IPS-18a (cell line): ENCODE measurements around the gene CDC25B.
"Not testable (repeated sequence)": the region's sequence is repeated elsewhere in the genome, so short reads cannot be mapped to it uniquely, and the experiment has no call there.

Source experiments
- H3K27ac ChIP-seq: one replicate; pipeline ENCODE4 v1.5.1; 2013; ENCODE audit warnings: low read length
- H3K27me3 ChIP-seq: one replicate; pipeline ENCODE4 v1.6.1; 2013; ENCODE audit warnings: mild to moderate bottlenecking, low read length; ENCODE audit not compliant: control insufficient read depth, insufficient read depth
- H3K36me3 ChIP-seq: one replicate; pipeline ENCODE4 v1.6.1; 2013; ENCODE audit warnings: low read depth, low read length; ENCODE audit not compliant: control insufficient read depth
- H3K4me1 ChIP-seq: one replicate; pipeline ENCODE4 v1.6.1; 2013; ENCODE audit warnings: low read depth, low read length; ENCODE audit not compliant: control insufficient read depth
- H3K4me3 ChIP-seq: one replicate; pipeline ENCODE4 v1.5.1; 2013; ENCODE audit warnings: low read length
- H3K9ac ChIP-seq: one replicate; pipeline ENCODE4 v1.6.1; 2013; ENCODE audit warnings: mild to moderate bottlenecking, low read length, moderate library complexity
- H3K9me3 ChIP-seq: one replicate; pipeline ENCODE4 v1.6.1; 2013; ENCODE audit warnings: low read depth, low read length; ENCODE audit not compliant: control insufficient read depth

The CDC25B gene

DNA sequence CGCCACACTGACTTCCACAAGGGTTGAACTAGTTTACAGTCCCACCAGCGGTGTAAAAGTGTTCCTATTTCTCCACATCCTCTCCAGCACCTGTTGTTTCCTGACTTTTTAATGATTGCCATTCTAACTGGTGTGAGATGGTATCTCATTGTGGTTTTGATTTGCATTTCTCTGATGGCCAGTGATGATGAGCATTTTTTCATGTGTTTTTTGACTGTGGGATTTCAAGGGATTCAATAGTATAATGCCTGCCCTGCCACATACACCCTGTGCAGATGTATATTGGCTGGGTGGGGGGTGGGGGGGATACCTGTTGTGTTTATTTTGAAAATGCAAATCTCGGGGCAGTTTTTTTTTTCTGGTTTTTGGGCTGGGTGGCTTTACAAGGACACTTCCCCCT, 1.9 kb upstream of the CDC25B start:
- not testable (repeated sequence) for H3K9ac ChIP-seq, H3K27ac ChIP-seq, H3K27me3 ChIP-seq, H3K4me3 ChIP-seq, H3K9me3 ChIP-seq, H3K36me3 ChIP-seq
- peaks cover 22% of the 10 kb centered on the region for H3K4me1 ChIP-seq

DNA sequence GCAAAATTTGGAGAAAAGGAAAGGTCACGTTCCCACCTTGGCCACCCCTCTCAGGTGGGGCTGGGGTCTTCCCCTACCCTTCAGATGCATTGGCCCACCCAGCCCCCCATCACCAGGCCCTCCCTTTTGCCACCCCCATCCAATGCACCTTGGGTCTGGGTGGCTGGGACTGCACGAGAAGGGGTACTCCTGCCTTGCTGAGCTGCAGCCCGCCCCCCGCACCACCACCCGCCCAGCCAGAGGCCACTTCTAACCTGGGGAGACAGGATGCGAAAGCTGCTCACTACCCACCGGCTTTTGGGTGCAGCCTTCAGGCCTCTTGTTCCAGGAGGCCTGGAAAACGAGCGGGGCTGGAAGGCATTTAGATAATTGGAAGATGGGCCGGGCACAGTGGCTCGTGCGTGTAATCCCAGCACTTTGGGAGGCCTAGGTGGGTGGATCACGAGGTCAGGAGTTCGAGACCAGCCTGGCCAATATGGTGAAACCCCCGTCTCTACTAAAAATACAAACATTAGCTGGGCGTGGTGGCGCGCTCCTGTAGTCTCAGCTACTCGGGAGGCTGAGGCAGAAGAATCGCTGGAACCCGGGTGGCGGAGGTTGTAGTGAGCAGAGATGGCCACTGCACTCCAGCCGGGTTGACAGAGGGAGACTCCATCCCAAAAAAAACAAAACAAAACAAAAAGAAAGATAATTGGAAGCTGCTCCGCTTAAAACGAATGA, 1.2 kb upstream of the CDC25B start:
- no peaks in the 10 kb centered on the region for H3K9me3 ChIP-seq
- peaks cover 28% of the 10 kb centered on the region for H3K4me1 ChIP-seq
- no peaks in the 10 kb centered on the region for H3K36me3 ChIP-seq
- no peak overlapping the region for H3K27ac ChIP-seq
- H3K27me3 ChIP-seq, result no peaks in the 10 kb centered on the region
- H3K4me3 ChIP-seq, result peak overlapping the region; percentile 86
- H3K9ac ChIP-seq, result no peak overlapping the region

DNA sequence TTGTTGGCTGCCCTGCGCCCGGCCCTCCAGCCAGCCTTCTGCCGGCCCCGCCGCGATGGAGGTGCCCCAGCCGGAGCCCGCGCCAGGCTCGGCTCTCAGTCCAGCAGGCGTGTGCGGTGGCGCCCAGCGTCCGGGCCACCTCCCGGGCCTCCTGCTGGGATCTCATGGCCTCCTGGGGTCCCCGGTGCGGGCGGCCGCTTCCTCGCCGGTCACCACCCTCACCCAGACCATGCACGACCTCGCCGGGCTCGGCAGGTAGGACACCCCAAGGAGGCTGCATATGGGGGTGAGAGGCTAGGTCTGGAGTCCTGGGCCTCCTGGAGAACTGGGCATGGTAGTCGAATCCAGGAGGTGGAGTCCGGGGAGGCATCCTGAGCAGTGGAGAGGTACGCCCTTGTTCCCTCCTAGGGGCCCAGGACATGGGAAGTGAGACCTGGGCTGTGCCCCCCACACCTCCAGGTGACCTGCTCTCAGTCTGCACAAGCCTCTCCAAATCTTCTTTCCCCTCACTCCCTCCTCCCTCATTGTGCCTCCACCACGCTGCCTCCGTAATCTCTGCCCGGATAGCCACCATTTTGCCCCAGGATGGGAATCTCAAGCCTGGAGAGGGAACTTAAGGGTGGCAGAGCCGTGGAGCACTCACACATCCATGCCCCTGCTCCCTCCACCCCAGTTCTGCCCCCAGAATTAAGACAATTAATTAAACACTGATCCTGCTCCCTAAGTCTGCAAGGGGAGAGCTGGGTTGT, 541 bp downstream of the CDC25B start:
- H3K27ac ChIP-seq, result no peak overlapping the region
- no peaks in the 10 kb centered on the region for H3K9me3 ChIP-seq
- peaks cover 34% of the 10 kb centered on the region for H3K4me1 ChIP-seq
- H3K4me3 ChIP-seq, result peak overlapping the region; percentile 86
- peak overlapping the region; percentile 50 for H3K9ac ChIP-seq
- H3K27me3 ChIP-seq, result no peaks in the 10 kb centered on the region
- peaks cover 4% of the 10 kb centered on the region for H3K36me3 ChIP-seq

DNA sequence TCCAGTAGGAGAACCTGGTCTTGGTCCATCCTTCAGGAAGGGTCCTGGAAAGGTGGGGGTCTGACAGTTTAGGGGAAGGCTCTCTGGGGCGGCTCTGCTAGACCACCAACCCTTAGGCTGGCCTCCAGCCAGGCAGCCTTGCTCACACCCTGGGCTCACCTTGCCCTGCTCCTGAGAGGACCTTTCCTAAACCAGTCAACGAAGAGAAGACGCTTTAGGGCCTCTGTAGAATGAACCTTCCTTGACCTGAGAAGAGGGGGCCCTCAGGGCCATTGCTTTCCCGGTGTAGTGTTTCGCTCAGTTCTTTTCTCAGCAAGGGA, 1.1 kb downstream of the CDC25B start:
- Histone ChIP-seq H3K27ac (no peak overlapping the region), H3K9ac (peak overlapping the region; percentile 50), H3K27me3 (no peaks in the 10 kb centered on the region), H3K9me3 (no peaks in the 10 kb centered on the region), H3K4me3 (peak overlapping the region; percentile 86), H3K4me1 (peaks cover 34% of the 10 kb centered on the region), H3K36me3 (peaks cover 8% of the 10 kb centered on the region)

DNA sequence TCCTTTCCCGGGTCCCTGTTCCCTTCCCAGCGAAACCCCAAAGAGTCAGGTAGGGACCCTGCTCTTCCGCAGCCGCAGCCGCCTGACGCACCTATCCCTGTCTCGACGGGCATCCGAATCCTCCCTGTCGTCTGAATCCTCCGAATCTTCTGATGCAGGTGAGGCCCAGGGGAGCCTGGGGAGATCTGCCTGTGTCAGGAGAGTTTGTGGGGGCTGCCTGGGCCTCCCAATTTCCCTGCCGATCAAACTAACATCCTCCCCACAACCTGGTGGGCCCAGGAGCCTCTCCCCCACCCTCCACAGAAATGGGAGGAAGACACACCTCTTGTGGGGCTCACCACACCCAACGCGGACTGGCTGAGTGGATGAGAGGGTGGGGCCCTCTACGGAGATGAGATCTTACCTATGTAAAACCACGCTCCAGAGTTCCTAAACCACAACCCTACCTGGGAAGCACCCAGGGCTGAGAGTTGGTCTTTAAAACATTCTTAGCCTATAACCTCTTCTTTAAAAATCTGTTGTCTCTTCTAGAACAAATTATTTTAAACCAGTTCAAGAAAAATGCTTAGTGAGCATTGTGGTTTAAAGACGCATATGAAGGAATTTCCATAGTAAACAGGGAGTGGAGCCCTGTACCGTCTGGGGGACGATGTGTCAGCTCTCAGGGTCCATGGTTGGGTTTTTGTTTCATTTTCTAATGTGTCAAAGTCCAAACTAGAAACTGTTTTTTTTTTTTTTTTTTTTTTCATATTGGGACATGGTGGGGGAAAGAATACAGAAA, 1.7 kb downstream of the CDC25B start:
- Histone ChIP-seq H3K36me3 (peaks cover 13% of the 10 kb centered on the region), H3K9me3 (no peaks in the 10 kb centered on the region), H3K27me3 (no peaks in the 10 kb centered on the region), H3K4me3 (peak overlapping the region; percentile 86), H3K4me1 (peaks cover 34% of the 10 kb centered on the region), H3K27ac (no peak overlapping the region), H3K9ac (no peak overlapping the region)

DNA sequence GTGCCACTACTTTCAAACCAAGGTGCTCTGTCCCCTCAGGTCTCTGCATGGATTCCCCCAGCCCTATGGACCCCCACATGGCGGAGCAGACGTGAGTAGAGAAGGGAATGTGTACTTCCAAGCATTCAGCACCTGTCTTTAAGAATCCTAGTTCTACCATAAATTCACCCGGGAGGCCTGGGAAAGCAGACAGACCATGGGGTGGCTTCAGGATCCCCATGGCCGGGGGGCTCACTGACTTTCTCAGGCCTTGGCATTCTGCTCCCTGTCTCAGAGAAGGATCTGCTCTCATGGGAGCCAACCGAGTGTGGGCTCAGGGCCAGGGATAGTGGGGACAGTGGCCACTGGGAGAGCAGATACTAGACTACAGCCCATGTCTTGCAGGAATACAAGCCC, 2.3 kb downstream of the CDC25B start:
- no peaks in the 10 kb centered on the region for H3K27me3 ChIP-seq
- peaks cover 34% of the 10 kb centered on the region for H3K4me1 ChIP-seq
- no peak overlapping the region for H3K27ac ChIP-seq
- H3K9ac ChIP-seq, result no peak overlapping the region
- no peaks in the 10 kb centered on the region for H3K9me3 ChIP-seq
- peaks cover 19% of the 10 kb centered on the region for H3K36me3 ChIP-seq
- H3K4me3 ChIP-seq, result no peak overlapping the region

DNA sequence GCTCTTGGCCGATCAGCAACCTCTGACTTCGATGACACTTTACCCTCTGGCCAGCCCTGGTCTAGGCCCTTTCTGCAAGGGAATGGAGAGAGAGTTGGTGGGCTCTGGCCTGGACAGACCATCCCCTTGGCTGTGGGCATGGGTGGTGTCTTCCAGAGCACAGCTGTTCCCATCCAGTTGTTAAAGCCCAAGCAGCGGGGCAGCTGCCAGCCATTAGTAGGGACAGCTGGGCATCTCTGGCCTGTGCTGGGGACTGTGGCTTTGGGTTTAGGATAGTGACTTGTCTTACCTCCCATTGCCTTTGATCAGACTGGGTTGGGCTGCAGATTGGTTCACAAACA, 2.8 kb downstream of the CDC25B start:
- H3K36me3 ChIP-seq, result peaks cover 23% of the 10 kb centered on the region
- peak overlapping the region; percentile 72 for H3K27ac ChIP-seq
- peak overlapping the region; percentile 33 for H3K9ac ChIP-seq
- H3K9me3 ChIP-seq, result no peaks in the 10 kb centered on the region
- peak overlapping the region; percentile 28 for H3K4me3 ChIP-seq
- H3K27me3 ChIP-seq, result no peaks in the 10 kb centered on the region
- H3K4me1 ChIP-seq, result peaks cover 34% of the 10 kb centered on the region

DNA sequence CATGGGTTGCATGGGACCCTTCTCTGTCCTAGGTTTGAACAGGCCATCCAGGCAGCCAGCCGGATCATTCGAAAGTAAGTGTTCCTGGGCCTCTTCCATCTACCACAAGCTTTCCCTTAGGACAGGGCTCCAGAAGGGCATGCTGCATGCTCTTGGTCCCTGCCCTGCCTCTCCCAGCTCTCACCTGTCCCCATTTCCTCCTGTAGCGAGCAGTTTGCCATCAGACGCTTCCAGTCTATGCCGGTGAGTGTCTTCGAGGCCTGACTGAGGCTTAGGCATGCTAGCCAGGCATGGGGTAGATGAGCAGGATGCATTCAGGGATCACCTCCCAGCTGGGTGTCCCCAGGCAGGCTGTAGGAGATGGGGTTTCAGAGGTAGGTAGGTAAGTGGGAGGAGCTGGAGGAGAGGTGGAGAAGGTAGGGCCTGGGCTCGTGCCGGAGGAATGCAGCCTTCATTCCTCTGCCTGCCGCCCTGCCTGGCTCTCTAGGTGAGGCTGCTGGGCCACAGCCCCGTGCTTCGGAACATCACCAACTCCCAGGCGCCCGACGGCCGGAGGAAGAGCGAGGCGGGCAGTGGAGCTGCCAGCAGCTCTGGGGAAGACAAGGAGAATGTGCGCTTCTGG, 4.3 kb downstream of the CDC25B start:
- peaks cover 29% of the 10 kb centered on the region for H3K36me3 ChIP-seq
- peak overlapping the region; percentile 51 for H3K27ac ChIP-seq
- H3K27me3 ChIP-seq, result no peaks in the 10 kb centered on the region
- peaks cover 34% of the 10 kb centered on the region for H3K4me1 ChIP-seq
- peak overlapping the region; percentile 36 for H3K9ac ChIP-seq
- no peaks in the 10 kb centered on the region for H3K9me3 ChIP-seq
- peak overlapping the region; percentile 42 for H3K4me3 ChIP-seq

DNA sequence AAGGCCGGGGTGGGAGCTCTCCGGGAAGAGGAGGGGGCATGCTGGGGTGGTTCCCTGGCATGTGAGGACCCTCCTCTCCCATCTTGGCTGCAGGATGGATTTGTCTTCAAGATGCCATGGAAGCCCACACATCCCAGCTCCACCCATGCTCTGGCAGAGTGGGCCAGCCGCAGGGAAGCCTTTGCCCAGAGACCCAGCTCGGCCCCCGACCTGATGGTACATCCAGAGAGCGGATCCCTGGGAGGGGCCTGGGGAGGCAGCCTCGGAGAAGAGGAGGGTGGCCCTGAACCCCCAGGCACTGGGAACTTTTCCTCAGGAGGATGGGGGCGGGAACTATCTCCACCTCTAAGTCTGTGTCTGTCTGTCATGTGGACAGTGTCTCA, 4.8 kb downstream of the CDC25B start:
- Histone ChIP-seq H3K9ac (no peak overlapping the region), H3K27ac (no peak overlapping the region), H3K4me1 (peaks cover 30% of the 10 kb centered on the region), H3K4me3 (no peak overlapping the region), H3K27me3 (no peaks in the 10 kb centered on the region), H3K9me3 (no peaks in the 10 kb centered on the region), H3K36me3 (peaks cover 29% of the 10 kb centered on the region)

DNA sequence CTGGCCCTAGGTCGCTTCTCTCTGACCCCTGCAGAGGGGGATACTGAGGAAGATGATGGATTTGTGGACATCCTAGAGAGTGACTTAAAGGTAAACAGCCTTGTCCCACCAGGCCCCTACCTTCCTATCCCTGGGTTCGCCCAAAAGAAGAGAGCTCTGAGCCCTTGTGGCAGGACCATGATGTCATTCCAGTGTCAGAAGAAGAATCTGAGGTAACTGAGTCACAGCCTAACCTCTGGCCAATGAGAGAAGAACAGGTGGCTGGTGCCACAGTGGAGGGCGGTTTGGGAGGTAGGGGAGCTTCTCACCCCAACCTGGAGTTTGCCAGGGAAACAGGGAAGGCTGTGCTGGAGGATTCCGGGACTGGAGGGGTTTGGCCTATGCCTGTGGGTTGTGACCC, 5.2 kb downstream of the CDC25B start:
- peaks cover 29% of the 10 kb centered on the region for H3K36me3 ChIP-seq
- no peaks in the 10 kb centered on the region for H3K27me3 ChIP-seq
- no peak overlapping the region for H3K4me3 ChIP-seq
- peaks cover 30% of the 10 kb centered on the region for H3K4me1 ChIP-seq
- no peak overlapping the region for H3K27ac ChIP-seq
- no peaks in the 10 kb centered on the region for H3K9me3 ChIP-seq
- H3K9ac ChIP-seq, result no peak overlapping the region

DNA sequence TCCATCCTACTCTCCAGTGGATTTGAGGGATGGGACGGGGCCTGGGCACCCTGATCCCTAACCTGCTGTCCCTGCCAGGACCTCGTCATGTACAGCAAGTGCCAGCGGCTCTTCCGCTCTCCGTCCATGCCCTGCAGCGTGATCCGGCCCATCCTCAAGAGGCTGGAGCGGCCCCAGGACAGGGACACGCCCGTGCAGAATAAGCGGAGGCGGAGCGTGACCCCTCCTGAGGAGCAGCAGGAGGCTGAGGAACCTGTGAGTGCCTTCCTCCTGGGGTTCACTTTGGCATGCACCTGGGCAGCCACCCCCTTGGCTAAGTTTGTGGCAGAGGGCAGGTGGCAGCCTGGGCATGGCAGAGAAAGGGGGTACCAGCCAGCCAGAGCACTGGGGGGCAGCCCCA, 5.7 kb downstream of the CDC25B start:
- H3K27me3 ChIP-seq, result no peaks in the 10 kb centered on the region
- H3K4me3 ChIP-seq, result no peak overlapping the region
- H3K4me1 ChIP-seq, result peaks cover 30% of the 10 kb centered on the region
- H3K27ac ChIP-seq, result no peak overlapping the region
- H3K36me3 ChIP-seq, result peaks cover 29% of the 10 kb centered on the region
- no peak overlapping the region for H3K9ac ChIP-seq
- no peaks in the 10 kb centered on the region for H3K9me3 ChIP-seq
